Measurements from ENCODE around the gene ORM2.

The ORM2 gene

GRCh38 chr9:114296338-114296737 is 33.3 kb upstream of the ORM2 start:
- DNase-seq, result no peak

- no peak for DNase-seq
These were observed 30.1 kb upstream of the ORM2 start for GRCh38 chr9:114299286-114300152.

DNA sequence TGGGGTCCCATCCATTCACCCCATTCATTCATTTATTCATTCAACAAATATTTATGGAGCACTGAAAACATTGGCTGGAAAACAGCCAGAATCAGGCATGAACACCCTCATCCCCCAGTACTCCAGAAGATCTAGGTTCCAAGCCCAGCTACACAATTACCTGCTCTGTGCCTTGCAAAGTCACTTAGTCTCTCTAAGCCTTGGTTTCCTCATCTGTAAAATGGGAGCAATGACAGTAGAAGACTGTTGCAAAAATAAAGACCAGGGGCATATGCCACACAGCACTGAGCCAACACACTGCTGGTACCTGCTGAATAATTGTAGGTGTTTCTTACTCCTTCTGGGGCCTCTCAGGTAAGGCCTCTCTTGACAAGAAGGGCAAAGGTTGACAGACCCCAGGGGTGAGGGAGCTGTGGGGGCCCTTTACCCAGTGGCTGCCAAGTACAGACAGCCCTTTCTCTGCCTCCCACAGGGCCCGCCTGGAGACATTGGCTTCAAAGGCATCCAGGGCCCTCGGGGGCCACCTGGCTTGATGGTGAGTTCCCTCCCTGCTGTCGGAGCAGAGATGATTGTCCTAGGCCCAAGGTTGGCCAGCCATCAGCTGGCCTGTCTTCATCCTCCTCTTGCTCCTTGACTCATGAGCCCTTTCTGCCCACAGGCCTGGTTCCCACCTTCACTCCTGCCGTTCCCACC is 29.4 kb upstream of the ORM2 start:
- DNase-seq, result no peak

GRCh38 chr9:114300846-114301797 is 28.5 kb upstream of the ORM2 start:
- DNase-seq, result no peak

DNA sequence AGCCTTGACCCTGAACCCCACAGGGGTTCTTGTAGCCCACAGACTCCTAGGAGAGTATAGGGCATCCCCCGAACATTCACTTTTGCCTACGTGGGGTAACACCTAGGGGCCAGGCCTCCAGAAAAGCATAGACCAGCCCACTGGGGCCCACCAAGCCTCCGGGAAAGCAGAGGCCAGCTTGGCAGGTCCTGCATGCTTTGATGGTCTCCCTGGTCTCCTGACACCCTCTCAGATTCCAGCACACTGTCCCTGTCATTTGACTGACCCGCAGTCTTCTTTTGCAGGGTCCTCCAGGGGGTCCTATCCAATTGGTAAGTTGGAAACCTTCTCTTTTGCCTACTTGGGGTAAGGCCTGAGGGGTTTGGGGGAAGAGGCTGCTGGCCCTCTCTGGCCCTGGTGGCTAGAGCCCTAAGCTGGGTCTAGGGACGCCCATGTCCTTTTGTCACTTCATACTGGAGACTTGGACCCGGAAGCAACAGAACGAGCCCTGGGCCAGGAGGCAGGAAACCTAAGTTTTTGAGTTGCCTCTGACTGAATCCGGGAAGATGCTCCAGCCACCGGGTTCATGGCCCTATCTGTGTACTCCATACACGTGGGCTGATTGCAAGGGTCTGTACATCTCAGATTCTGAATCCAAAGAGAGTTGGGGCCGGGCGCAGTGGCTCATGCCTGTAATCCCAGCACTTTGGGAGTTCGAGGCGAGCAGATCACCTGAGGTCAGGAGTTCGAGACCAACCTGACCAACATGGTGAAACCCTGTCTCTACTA is 27.7 kb upstream of the ORM2 start:
- DNase-seq, result no peak

DNA sequence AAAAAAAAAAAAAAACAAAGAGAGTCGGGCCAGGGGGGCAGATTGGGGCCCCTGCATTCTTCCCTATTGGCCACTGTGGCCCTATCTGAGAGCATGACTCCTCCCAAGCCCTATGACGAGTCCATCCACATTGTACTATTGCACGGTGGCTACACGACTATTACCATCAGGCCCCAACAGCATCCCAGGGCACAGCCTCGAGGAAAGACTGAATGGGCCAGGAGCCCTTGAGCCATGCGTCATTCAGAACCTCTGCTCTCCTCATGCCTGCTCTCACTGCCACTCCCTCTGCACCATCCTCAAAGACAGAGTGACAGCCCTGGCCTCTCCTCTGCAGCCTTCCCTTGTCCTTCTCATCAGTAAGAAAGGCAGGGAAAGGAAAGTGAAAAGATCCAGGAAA is 26.9 kb upstream of the ORM2 start:
- DNase-seq, result no peak

DNA sequence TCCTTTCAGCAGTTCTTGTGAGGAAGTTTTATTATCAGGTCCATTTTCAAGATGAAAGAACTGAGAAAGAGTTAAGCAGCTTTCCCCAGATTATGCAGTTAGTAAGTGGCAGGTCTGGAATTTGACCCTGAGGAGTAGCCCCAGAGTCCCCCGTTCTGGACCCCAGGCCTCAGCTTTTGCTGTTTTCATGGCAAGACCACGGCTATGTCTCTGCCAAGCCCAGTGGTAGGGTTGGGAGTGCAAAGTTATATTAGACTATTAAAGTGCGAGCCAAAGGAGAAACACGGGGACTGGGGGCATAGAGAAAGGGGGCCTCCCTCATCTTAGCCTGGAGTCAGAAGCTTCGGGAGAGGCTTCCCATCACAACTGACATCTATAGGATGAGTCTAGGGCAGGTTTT is 26.1 kb upstream of the ORM2 start:
- DNase-seq, result no peak

DNA sequence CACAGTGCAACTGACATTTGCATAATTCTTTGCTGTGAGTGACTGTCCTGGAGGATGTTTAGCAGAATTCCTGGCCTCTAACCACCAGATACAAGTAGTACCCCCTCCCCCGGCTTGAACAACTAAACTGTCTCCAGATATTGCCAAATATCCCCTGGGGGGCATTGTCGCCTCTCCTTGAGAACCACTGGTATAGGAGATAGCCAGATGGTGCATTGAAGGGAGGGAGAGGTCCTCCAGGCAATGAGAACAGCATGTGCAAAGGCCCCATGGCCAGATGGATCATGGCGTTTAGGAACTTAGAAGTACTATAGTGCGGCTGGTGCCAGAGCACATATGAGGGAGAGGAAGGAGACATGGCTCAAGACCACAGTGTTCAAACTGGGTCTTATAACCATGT is 25.7 kb upstream of the ORM2 start:
- peak; percentile 72 for DNase-seq

- no peak for DNase-seq
These were observed 25.1 kb upstream of the ORM2 start for GRCh38 chr9:114304416-114305188.

GRCh38 chr9:114307899-114308267 is 21.8 kb upstream of the ORM2 start:
- no peak for DNase-seq

GRCh38 chr9:114308361-114308950 is 21.2 kb upstream of the ORM2 start:
- DNase-seq, result no peak

- DNase-seq, result no peak
These were observed 20.6 kb upstream of the ORM2 start for GRCh38 chr9:114309096-114309495.

- DNase-seq, result no peak
These were observed 18.9 kb upstream of the ORM2 start for GRCh38 chr9:114310471-114311450.

GRCh38 chr9:114311571-114312512 is 17.8 kb upstream of the ORM2 start:
- no peak for DNase-seq

DNA sequence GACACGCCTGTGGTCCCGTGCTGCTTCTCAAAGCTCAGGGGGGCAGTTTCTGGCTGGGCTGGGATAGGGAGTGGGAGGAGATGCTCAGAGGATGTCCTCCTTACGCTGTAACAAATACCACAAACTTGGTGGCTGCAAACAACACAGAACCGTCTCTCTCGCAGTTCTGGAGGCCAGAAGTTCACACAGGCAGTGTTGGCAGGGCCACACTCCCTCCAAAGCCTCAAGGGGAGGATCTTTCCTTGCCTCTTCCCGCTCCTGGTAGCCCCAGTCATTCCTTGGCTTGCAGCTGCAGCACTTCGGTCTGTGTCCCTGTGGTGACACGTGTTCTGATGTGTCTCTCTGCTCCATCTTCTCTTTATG is 17.2 kb upstream of the ORM2 start:
- DNase-seq, result no peak

GRCh38 chr9:114313186-114313585 is 16.5 kb upstream of the ORM2 start:
- DNase-seq, result no peak

- DNase-seq, result peak; percentile 33
These were observed 15.3 kb upstream of the ORM2 start for GRCh38 chr9:114314256-114314867.
